ENCODE results near the gene CMKLR1. TPM values are rescaled to one million over a fixed set of nuclear protein-coding genes. Genes with fewer than 3 reads are reported as not detected.
A peak's percentile ranks its signal among the peaks of the same experiment; 100 is the strongest.

The CMKLR1 gene
- total and polyA plus RNA-seq, 3 experiments from 2014 or later, result 0.57 to 4.4 (median 0.66) TPM

DNA sequence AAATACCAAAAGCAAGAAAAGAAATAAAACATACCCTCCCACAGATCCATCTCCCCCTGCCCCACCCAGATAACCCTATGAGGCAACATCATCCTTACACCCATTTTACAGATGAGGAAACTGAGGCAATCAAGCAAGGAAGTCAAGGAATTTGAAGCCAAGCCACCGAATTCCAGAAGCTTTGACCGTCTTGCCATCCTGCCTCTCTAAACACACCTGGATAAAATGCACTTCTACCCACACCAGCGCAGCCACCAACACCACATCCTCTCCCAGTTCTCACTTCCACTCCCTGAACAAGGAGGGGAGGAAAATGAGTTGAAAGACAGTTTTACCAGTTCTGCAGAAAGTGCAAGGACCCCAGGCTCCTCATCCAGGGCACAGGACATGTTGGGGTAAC is 13.6 kb downstream of the CMKLR1 start:
- Mint-ChIP-seq H3K36me3 (no peaks in the 10 kb centered on the region), H3K9me3 (peaks cover 0 to 2% (median 0%) of the 10 kb centered on the region in 5 donors), H3K4me3 (peak overlapping the region in 3 of 7 donors; percentile 41 to 69 (median 59)), H3K4me1 (peaks cover 0 to 11% (median 0%) of the 10 kb centered on the region in 3 donors), H3K27ac (peak overlapping the region in 1 of 8 donors; percentile 43), H3K27me3 (peaks cover 7 to 9% of the 10 kb centered on the region in 2 donors)
- peak in 1 of 5 donors; percentile 1 for DNase-seq
- Histone ChIP-seq H3K4me3 (ENCODE audit: low read length) (no peak overlapping the region), H3K27me3 (ENCODE audit: insufficient read depth, low read length, poor library complexity, severe bottlenecking) (no peaks in the 10 kb centered on the region), H3K4me1 (ENCODE audit: insufficient read depth, low read length) (no peaks in the 10 kb centered on the region), H3K27ac (ENCODE audit: low read depth, low read length) (no peak overlapping the region), H3K9me3 (ENCODE audit: low read length) (no peaks in the 10 kb centered on the region), H3K36me3 (ENCODE audit: insufficient read depth, low read length) (no peaks in the 10 kb centered on the region)
- ChIA-PET POLR2A (no interaction called here), CTCF (no interaction called here)

DNA sequence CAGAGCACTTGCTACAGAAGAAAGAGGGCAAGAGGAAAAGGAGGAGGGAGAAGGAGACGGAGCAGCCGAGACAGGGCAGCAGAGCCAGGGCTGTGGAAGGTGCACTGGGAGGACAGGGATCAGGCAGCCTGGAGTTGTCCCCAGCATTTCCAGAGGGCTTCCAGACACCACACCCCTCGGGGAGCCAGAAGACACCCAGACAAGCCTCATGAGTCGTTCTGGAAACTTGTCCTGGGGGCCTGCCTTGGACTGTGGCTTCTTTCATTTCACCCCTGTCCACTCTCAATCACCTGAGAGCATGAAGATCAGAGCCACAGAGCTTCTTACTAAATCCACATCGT is 14.1 kb downstream of the CMKLR1 start:
- Histone ChIP-seq H3K27me3 (ENCODE audit: insufficient read depth, low read length, poor library complexity, severe bottlenecking) (no peaks in the 10 kb centered on the region), H3K27ac (ENCODE audit: low read depth, low read length) (no peak overlapping the region), H3K36me3 (ENCODE audit: insufficient read depth, low read length) (no peaks in the 10 kb centered on the region), H3K4me3 (ENCODE audit: low read length) (no peak overlapping the region), H3K9me3 (ENCODE audit: low read length) (no peaks in the 10 kb centered on the region), H3K4me1 (ENCODE audit: insufficient read depth, low read length) (no peaks in the 10 kb centered on the region)
- CTCF ChIA-PET, result no interaction called here
- Mint-ChIP-seq H3K27me3 (peaks cover 9 to 10% of the 10 kb centered on the region in 2 donors), H3K27ac (no peak overlapping the region), H3K9me3 (peaks cover 0 to 2% (median 0%) of the 10 kb centered on the region in 5 donors), H3K36me3 (no peaks in the 10 kb centered on the region), H3K4me1 (peaks cover 0 to 12% (median 0%) of the 10 kb centered on the region in 3 donors), H3K4me3 (peak overlapping the region in 1 of 7 donors; percentile 69)
- POLR2A ChIA-PET, result no interaction called here
- peak in 1 of 5 donors; percentile 14 for DNase-seq

DNA sequence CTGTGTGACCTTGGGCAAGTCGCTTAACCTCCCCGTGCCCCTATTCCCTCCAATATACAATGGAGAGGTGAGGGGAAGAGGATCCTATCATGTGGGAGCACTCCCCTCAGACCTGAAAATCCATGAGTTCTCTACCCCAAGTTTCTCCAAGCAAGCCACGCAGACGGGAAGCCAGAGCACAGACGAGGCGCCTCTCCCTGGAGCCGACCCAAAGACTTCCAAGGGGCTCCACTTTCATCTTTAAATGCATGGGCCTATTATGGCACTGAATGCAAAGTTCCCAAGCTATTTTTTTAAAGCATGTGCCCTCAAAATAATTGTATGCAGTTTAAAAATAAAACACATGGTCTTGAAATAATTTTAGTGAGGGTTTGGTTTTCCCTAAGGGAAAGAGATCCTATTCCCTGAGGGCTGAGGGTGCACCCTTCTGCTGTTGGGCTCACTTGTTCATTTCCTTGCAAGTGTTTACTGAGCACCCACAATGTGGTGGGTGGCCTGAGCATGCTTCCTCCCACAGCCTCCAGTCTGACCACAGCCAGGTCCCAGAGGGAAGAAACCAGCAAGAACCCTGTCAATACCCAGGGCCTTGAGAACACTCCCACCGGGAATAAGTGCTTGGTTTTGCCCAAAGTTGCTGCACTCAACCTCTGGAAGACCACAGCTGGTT is 14.6 kb downstream of the CMKLR1 start:
- Histone ChIP-seq H3K27me3 (ENCODE audit: insufficient read depth, low read length, poor library complexity, severe bottlenecking) (no peaks in the 10 kb centered on the region), H3K9me3 (ENCODE audit: low read length) (no peaks in the 10 kb centered on the region), H3K36me3 (ENCODE audit: insufficient read depth, low read length) (no peaks in the 10 kb centered on the region), H3K27ac (ENCODE audit: low read depth, low read length) (no peak overlapping the region), H3K4me1 (ENCODE audit: insufficient read depth, low read length) (no peaks in the 10 kb centered on the region), H3K4me3 (ENCODE audit: low read length) (no peak overlapping the region)
- peaks cover 0 to 16% (median 0%) of the 10 kb centered on the region in 3 donors for H3K4me1 Mint-ChIP-seq
- POLR2A ChIA-PET, result no interaction called here
- H3K27me3 Mint-ChIP-seq, result peaks cover 9 to 10% of the 10 kb centered on the region in 2 donors
- H3K36me3 Mint-ChIP-seq, result no peaks in the 10 kb centered on the region
- H3K4me3 Mint-ChIP-seq, result peak overlapping the region in 1 of 7 donors; percentile 44
- peaks cover 0 to 2% (median 0%) of the 10 kb centered on the region in 5 donors for H3K9me3 Mint-ChIP-seq
- H3K27ac Mint-ChIP-seq, result peak overlapping the region in 1 of 8 donors; percentile 43
- CTCF ChIA-PET, result no interaction called here
- peak in 1 of 5 donors; percentile 2 for DNase-seq

DNA sequence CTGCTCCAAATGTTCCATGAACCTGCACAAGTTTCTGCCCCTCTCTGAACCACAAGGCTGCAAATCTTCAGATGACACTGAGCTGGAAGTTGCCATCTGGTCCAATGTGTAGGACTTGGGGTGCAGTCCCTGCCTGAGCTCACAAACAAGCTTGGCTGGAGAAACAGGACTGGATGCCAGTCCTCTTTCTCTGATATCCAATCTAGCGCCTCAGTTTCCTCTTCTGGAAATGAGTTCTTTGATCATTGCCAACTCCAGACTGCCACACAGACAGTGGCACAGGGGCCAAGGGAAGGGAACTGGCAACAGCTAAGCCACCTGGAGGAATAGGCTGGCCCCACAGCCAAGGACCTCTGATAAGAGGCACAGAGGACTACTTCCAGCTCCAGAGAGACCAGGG is 15.5 kb downstream of the CMKLR1 start:
- Mint-ChIP-seq H3K36me3 (no peaks in the 10 kb centered on the region), H3K27me3 (peaks cover 9 to 10% of the 10 kb centered on the region in 2 donors), H3K27ac (no peak overlapping the region), H3K9me3 (no peaks in the 10 kb centered on the region), H3K4me3 (no peak overlapping the region), H3K4me1 (peaks cover 0 to 16% (median 0%) of the 10 kb centered on the region in 3 donors)
- Histone ChIP-seq H3K36me3 (ENCODE audit: insufficient read depth, low read length) (no peaks in the 10 kb centered on the region), H3K27ac (ENCODE audit: low read depth, low read length) (no peak overlapping the region), H3K9me3 (ENCODE audit: low read length) (no peaks in the 10 kb centered on the region), H3K4me1 (ENCODE audit: insufficient read depth, low read length) (no peaks in the 10 kb centered on the region), H3K4me3 (ENCODE audit: low read length) (no peak overlapping the region), H3K27me3 (ENCODE audit: insufficient read depth, low read length, poor library complexity, severe bottlenecking) (no peaks in the 10 kb centered on the region)
- DNase-seq, result no peak
- ChIA-PET POLR2A (no interaction called here), CTCF (no interaction called here)

DNA sequence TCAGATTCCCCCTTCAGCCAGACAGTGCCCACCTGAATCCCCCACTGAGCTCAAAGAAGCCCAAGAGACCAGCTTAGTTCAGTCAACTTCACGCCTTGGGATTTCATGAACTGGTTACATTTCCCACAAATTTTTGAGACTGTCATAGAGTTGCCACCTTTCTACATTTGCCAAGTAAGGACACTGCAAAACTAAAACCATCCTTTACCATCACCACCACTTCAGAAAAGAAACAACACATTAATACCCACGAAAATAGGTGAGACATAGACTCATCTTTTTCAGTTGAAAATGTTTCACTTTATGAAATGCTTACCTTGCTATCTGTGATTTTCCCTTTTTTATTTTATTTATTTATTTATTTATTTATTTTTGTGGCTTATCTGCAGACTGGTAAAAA is 16.1 kb downstream of the CMKLR1 start:
- ChIA-PET CTCF (no interaction called here), POLR2A (no interaction called here)
- H3K4me1 ChIP-seq (ENCODE audit: insufficient read depth, low read length), result no peaks in the 10 kb centered on the region
- Mint-ChIP-seq H3K4me3 (no peak overlapping the region), H3K27me3 (peaks cover 9 to 10% of the 10 kb centered on the region in 2 donors), H3K9me3 (no peaks in the 10 kb centered on the region), H3K36me3 (no peaks in the 10 kb centered on the region), H3K27ac (no peak overlapping the region), H3K4me1 (peaks cover 0 to 16% (median 0%) of the 10 kb centered on the region in 3 donors)
- H3K27ac ChIP-seq (ENCODE audit: low read depth, low read length), result no peak overlapping the region
- no peaks in the 10 kb centered on the region for H3K36me3 ChIP-seq (ENCODE audit: insufficient read depth, low read length)
- H3K27me3 ChIP-seq (ENCODE audit: insufficient read depth, low read length, poor library complexity, severe bottlenecking), result no peaks in the 10 kb centered on the region
- no peak overlapping the region for H3K4me3 ChIP-seq (ENCODE audit: low read length)
- H3K9me3 ChIP-seq (ENCODE audit: low read length), result no peaks in the 10 kb centered on the region
- DNase-seq, result no peak

DNA sequence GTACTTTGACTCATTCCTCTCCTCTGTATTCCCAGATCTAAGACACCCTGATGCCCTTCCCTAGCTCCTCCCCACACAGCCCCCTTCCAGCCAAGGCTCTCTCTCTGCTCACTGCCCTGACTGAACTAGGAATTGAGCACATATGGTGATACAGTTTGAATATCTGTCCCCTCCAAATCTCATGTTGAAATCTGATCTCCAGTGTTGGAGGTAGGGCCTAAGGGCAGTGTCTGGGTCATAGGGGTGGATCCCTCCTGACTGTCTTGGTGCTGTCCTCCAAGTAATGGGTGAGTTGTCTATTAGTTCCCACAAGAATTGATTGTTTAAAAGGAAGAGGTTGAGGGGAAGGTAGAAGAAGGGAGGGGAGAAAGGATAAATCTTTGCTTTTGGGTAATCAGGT is 17.4 kb downstream of the CMKLR1 start:
- no peaks in the 10 kb centered on the region for H3K4me1 ChIP-seq (ENCODE audit: insufficient read depth, low read length)
- H3K27ac Mint-ChIP-seq, result no peak overlapping the region
- H3K27ac ChIP-seq (ENCODE audit: low read depth, low read length), result no peak overlapping the region
- H3K36me3 Mint-ChIP-seq, result no peaks in the 10 kb centered on the region
- H3K4me1 Mint-ChIP-seq, result peaks cover 0 to 16% (median 0%) of the 10 kb centered on the region in 3 donors
- DNase-seq, result peak in 1 of 5 donors; percentile 10
- H3K27me3 ChIP-seq (ENCODE audit: insufficient read depth, low read length, poor library complexity, severe bottlenecking), result no peaks in the 10 kb centered on the region
- no peak overlapping the region for H3K4me3 ChIP-seq (ENCODE audit: low read length)
- ChIA-PET POLR2A (no interaction called here), CTCF (no interaction called here)
- no peaks in the 10 kb centered on the region for H3K36me3 ChIP-seq (ENCODE audit: insufficient read depth, low read length)
- H3K27me3 Mint-ChIP-seq, result peaks cover 6% of the 10 kb centered on the region in 2 donors
- H3K9me3 Mint-ChIP-seq, result no peaks in the 10 kb centered on the region
- H3K4me3 Mint-ChIP-seq, result no peak overlapping the region
- no peaks in the 10 kb centered on the region for H3K9me3 ChIP-seq (ENCODE audit: low read length)

DNA sequence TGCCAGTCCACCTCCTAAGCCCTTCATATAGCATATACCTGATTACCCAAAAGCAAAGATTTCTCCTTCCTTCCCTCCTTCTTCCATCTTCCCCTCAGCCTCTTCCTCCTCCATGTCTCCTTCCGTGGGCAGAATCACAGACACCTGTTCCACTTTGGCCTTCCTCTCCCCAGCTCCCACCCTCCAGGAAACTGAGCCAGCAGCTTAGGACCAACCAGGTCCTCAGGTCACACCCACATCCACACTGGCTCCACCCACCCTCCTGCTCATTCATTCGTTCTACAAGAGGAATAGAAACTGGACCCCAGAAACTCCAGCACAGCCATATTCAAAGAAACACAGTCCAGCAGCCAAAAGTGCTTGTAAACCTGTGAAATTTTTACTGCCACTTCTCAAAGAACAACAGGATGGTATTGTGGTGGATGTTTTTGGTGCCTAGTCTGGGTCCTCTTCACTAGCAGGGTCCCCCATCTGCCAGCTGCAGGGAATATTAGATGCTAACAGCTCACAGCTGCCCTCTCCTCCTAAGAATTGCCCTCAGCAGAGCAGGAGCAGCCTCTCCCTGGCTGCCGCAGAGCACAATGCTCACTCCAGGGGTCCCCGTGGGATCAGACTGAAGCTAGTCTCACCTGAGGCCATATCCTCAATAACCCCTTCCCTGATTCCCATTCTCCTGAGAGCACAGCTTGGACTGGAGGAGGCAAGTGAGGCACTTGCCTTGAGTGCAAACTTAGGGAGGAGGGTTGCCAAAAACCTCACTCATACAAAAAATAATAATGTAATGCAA is 18.4 kb downstream of the CMKLR1 start:
- Histone ChIP-seq H3K9me3 (ENCODE audit: low read length) (no peaks in the 10 kb centered on the region), H3K36me3 (ENCODE audit: insufficient read depth, low read length) (no peaks in the 10 kb centered on the region), H3K27ac (ENCODE audit: low read depth, low read length) (no peak overlapping the region), H3K27me3 (ENCODE audit: insufficient read depth, low read length, poor library complexity, severe bottlenecking) (no peaks in the 10 kb centered on the region), H3K4me1 (ENCODE audit: insufficient read depth, low read length) (no peaks in the 10 kb centered on the region), H3K4me3 (ENCODE audit: low read length) (no peak overlapping the region)
- ChIA-PET CTCF (no interaction called here), POLR2A (no interaction called here)
- H3K36me3 Mint-ChIP-seq, result no peaks in the 10 kb centered on the region
- H3K27me3 Mint-ChIP-seq, result peaks cover 7 to 13% of the 10 kb centered on the region in 2 donors
- peaks cover 0 to 25% (median 0%) of the 10 kb centered on the region in 3 donors for H3K4me1 Mint-ChIP-seq
- no peaks in the 10 kb centered on the region for H3K9me3 Mint-ChIP-seq
- H3K4me3 Mint-ChIP-seq, result no peak overlapping the region
- DNase-seq, result peak in 1 of 5 donors; percentile 13
- H3K27ac Mint-ChIP-seq, result peak overlapping the region in 1 of 8 donors; percentile 3

Measured in CD8-positive, alpha-beta memory T cell (primary cell).